H1 (cell line): Measurements from ENCODE around the gene GPR17. TPM values are rescaled to one million over a fixed set of nuclear protein-coding genes. Genes with fewer than 3 reads are reported as not detected.

Experiments
- BRCA1 ChIP-seq: IDR thresholded peaks from 2 replicates; pipeline ENCODE4 v1.6.1; 2012; ENCODE audit warnings: low read depth, low read length, improper control_type of control experiment
- EZH2 ChIP-seq: fragments of 200-600 bp; sonication (generic); IDR thresholded peaks from 2 replicates; pipeline ENCODE4 v1.7.1; 2012; ENCODE audit warnings: low read depth, mild to moderate bottlenecking, moderate library complexity, low read length, inconsistent platforms; ENCODE audit not compliant: severe bottlenecking
- HDAC2 ChIP-seq, 2 experiments: fragments of 300-600 bp in 1 of 2; sonication (generic) in 1 of 2; IDR thresholded peaks; 2 replicates each; pipeline ENCODE4 v1.6.1; 2011 to 2012; ENCODE audit warnings: low read depth in 2 of 2, low read length in 2 of 2, mild to moderate bottlenecking in 2 of 2, moderate library complexity in 2 of 2, borderline replicate concordance in 1 of 2, inconsistent platforms in 1 of 2
- KDM5A ChIP-seq: fragments of 200-600 bp; IDR thresholded peaks from 2 replicates; pipeline ENCODE4 v1.7.1; 2012; ENCODE audit warnings: mild to moderate bottlenecking, low read length, inconsistent platforms, mixed read lengths
- POLR2AphosphoS5 ChIP-seq: IDR thresholded peaks from 2 replicates; pipeline ENCODE4 v1.6.1; 2011; ENCODE audit warnings: low read depth, low read length
- SIX5 ChIP-seq: IDR thresholded peaks from 2 replicates; pipeline ENCODE4 v1.6.1; 2011; ENCODE audit warnings: mild to moderate bottlenecking, low read depth, low read length
- USF2 ChIP-seq: IDR thresholded peaks from 2 replicates; pipeline ENCODE4 v1.6.1; 2011; ENCODE audit warnings: low read length, improper control_type of control experiment
- polyA plus RNA-seq, 7 experiments: library from polyadenylated mRNA; depleted of rRNA in 3 of 7; stranded (reverse) in 5 of 7; unstranded in 2 of 7; fragments of >200 nt in 5 of 7; fragments of 200-250 nt in 2 of 7; gene quantifications; 1 replicate in 5 of 7; 2 replicates in 1 of 7; 4 replicates in 1 of 7; pipeline versions ENCODE4 v1.2.1 to v1.2.3, GENCODE V29; 2011 to 2013; ENCODE audit warnings: missing spikeins in 2 of 7, mixed read lengths in 2 of 7
- total RNA-seq: library from RNA; stranded (reverse); fragmentation: NEBNext Ultra II Directional; extraction: Animal tissue kit (Norgen Biotek cat#: 25700); gene quantifications from 2 replicates; pipeline ENCODE4 v1.2.1, GENCODE V29; 2021

GPR17 gene
- total and polyA plus RNA-seq, 2 of the 8 experiments (the other 6 are each of a cell fraction or from before 2014, with no cell fraction given) = 0.03 TPM; not detected in 1

DNA sequence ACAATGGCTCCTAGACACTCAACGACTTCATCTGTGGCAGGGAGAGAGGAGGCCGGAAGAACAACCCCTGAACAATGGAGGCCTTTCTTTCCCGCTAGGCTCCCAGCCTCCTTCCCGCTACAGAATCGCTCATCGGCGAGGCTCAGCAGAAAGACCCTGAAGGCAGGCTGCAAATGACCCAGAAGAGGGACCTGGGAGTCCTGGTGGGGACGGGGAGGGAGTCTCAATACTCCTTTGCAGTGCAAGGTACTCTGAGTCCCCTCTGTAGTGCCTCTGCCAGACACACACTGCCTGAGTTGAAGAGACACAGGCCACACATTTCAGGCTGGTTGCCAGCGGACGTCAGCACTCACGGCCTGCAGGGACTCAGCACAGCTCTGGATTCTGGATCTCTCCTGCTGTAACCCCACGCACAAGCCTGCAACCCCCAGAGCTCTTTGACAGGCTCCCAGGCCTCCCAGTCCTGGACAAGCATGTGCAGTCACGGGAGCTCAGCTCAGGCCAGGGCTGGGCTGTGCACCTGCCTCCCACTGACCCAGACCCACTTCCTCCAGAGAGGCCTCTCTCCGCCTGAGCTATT is 6.1 kb downstream of the GPR17 start (continued):
- TF ChIP-seq HDAC2 (IDR thresholded peaks at IDR 0.05; ENCODE audit: borderline replicate concordance in 1 of 2, low read depth in 2 of 2, low read length in 2 of 2) = no peak
- TF ChIP-seq KDM5A = no peak
- no peak for TF ChIP-seq EZH2
- TF ChIP-seq USF2 = no peak
- no peak for TF ChIP-seq SIX5
- no peak for TF ChIP-seq BRCA1
- TF ChIP-seq POLR2AphosphoS5 = no peak
- TF ChIP-seq, all 59 proteins: peak for 0
